HepG2 (cell line): ENCODE results near the gene FETUB. TPM values are rescaled to one million over a fixed set of nuclear protein-coding genes. Genes with fewer than 3 reads are reported as not detected.

ENCODE experiments used
- AKNA ChIP-seq: sonication (generic); formaldehyde crosslinking; IDR thresholded peaks from 2 replicates; pipeline ENCODE4 v1.4.0; 2020; ENCODE audit warnings: missing genetic modification reagents, borderline replicate concordance
- ARNT2 ChIP-seq: sonication (generic); formaldehyde crosslinking; IDR thresholded peaks from 2 replicates; pipeline ENCODE4 v1.8.0; 2022; ENCODE audit warnings: mild to moderate bottlenecking, low read depth, missing genetic modification reagents, moderate library complexity
- BORCS8-MEF2B ChIP-seq: sonication (generic); formaldehyde crosslinking; IDR thresholded peaks from 2 replicates; pipeline ENCODE4 v1.8.0; 2022; ENCODE audit warnings: mild to moderate bottlenecking, missing genetic modification reagents
- FOXO1 ChIP-seq: sonication (generic); formaldehyde crosslinking; IDR thresholded peaks from 2 replicates; pipeline ENCODE4 v1.4.0; 2020; ENCODE audit warnings: missing genetic modification reagents
- GLI4 ChIP-seq: sonication (generic); formaldehyde crosslinking; IDR thresholded peaks from 2 replicates; pipeline ENCODE4 v1.5.1; 2020; ENCODE audit warnings: missing genetic modification reagents, mild to moderate bottlenecking, moderate library complexity, borderline replicate concordance
- MIXL1 ChIP-seq: IDR thresholded peaks from 2 replicates; pipeline ENCODE4 v1.6.1; 2016
- NFE2L2 ChIP-seq: fragments of 150-350 bp; IDR thresholded peaks from 2 replicates; pipeline ENCODE4 v1.6.1; 2014; ENCODE audit warnings: low read length
- NFYC ChIP-seq: IDR thresholded peaks from 2 replicates; pipeline ENCODE4 v1.6.1; 2016; ENCODE audit warnings: missing genetic modification reagents, missing compliant biosample characterization
- PHF5A ChIP-seq: IDR thresholded peaks from one replicate; pipeline ENCODE4 v1.6.1; 2018; ENCODE audit warnings: low read depth, missing genetic modification reagents; ENCODE audit not compliant: unreplicated experiment
- SKI ChIP-seq: fragments of 450-650 bp; IDR thresholded peaks from one replicate; pipeline ENCODE4 v1.6.1; 2018; ENCODE audit warnings: mild to moderate bottlenecking; ENCODE audit not compliant: partially characterized antibody
- THAP11 ChIP-seq: IDR thresholded peaks from 2 replicates; pipeline ENCODE4 v1.6.1; 2016; ENCODE audit warnings: missing biosample characterization, missing genetic modification reagents
- YEATS2 ChIP-seq: sonication (generic); formaldehyde crosslinking; IDR thresholded peaks from 2 replicates; pipeline ENCODE4 v1.4.0; 2020; ENCODE audit warnings: missing genetic modification reagents, borderline replicate concordance
- ZNF160 ChIP-seq: sonication (generic); formaldehyde crosslinking; IDR thresholded peaks from 2 replicates; pipeline ENCODE4 v1.8.0; 2022; ENCODE audit warnings: mild to moderate bottlenecking, inconsistent platforms, missing genetic modification reagents
- ZNF432 ChIP-seq: sonication (generic); formaldehyde crosslinking; IDR thresholded peaks from 2 replicates; pipeline ENCODE4 v1.5.0; 2020; ENCODE audit warnings: missing genetic modification reagents, mild to moderate bottlenecking, borderline replicate concordance
- ZNF652 ChIP-seq: IDR thresholded peaks from 2 replicates; pipeline ENCODE4 v1.6.1; 2016; ENCODE audit warnings: low read depth, borderline replicate concordance
- ZNF703 ChIP-seq: sonication (generic); formaldehyde crosslinking; IDR thresholded peaks from 2 replicates; pipeline ENCODE4 v1.5.1; 2020; ENCODE audit warnings: missing genetic modification reagents, mild to moderate bottlenecking, moderate library complexity, borderline replicate concordance
- ZNF776 ChIP-seq: sonication (generic); formaldehyde crosslinking; IDR thresholded peaks from 2 replicates; pipeline ENCODE4 v1.4.0; 2020; ENCODE audit warnings: mild to moderate bottlenecking, missing genetic modification reagents
- ZSCAN20 ChIP-seq: sonication (generic); formaldehyde crosslinking; IDR thresholded peaks from 2 replicates; pipeline ENCODE4 v1.4.0; 2020; ENCODE audit warnings: missing genetic modification reagents, mild to moderate bottlenecking, borderline replicate concordance
- polyA plus RNA-seq, 8 experiments: library from polyadenylated mRNA; depleted of rRNA in 3 of 8; stranded (reverse) in 7 of 8; unstranded in 1 of 8; fragments of >200 nt; fragmentation: Illumina TruSeq in 4 of 8; extraction: Trizol in 4 of 8; gene quantifications; 2 replicates each; pipeline versions ENCODE4 v1.2.1 to v1.2.3, GENCODE V29; 2011 to 2016; ENCODE audit warnings: low read depth in 4 of 8, missing spikeins in 1 of 8, mixed read lengths in 1 of 8; ENCODE audit not compliant: insufficient read depth in 1 of 8
- total RNA-seq, 5 experiments: library from RNA; depleted of rRNA; stranded (reverse); fragments of >200 nt; fragmentation: Illumina TruSeq; extraction: Trizol; gene quantifications; 2 replicates each; pipeline ENCODE4 v1.2.3, GENCODE V29; 2016; ENCODE audit warnings: low read depth in 1 of 5
- TF ChIP-seq, protein P1 (sequence below): sonication (generic); formaldehyde crosslinking; IDR thresholded peaks from 2 replicates; pipeline ENCODE4 v1.4.0; 2020; ENCODE audit warnings: missing genetic modification reagents
- TF ChIP-seq, protein P2 (sequence below): sonication (generic); formaldehyde crosslinking; IDR thresholded peaks from 2 replicates; pipeline ENCODE4 v1.4.0; 2020; ENCODE audit warnings: missing genetic modification reagents, borderline replicate concordance

Gene FETUB
- total and polyA plus RNA-seq, 2 of the 13 experiments (the other 11 are each of a cell fraction or from before 2014, with no cell fraction given), result 2.1 to 4.4 TPM

- TF ChIP-seq, protein P1, sequence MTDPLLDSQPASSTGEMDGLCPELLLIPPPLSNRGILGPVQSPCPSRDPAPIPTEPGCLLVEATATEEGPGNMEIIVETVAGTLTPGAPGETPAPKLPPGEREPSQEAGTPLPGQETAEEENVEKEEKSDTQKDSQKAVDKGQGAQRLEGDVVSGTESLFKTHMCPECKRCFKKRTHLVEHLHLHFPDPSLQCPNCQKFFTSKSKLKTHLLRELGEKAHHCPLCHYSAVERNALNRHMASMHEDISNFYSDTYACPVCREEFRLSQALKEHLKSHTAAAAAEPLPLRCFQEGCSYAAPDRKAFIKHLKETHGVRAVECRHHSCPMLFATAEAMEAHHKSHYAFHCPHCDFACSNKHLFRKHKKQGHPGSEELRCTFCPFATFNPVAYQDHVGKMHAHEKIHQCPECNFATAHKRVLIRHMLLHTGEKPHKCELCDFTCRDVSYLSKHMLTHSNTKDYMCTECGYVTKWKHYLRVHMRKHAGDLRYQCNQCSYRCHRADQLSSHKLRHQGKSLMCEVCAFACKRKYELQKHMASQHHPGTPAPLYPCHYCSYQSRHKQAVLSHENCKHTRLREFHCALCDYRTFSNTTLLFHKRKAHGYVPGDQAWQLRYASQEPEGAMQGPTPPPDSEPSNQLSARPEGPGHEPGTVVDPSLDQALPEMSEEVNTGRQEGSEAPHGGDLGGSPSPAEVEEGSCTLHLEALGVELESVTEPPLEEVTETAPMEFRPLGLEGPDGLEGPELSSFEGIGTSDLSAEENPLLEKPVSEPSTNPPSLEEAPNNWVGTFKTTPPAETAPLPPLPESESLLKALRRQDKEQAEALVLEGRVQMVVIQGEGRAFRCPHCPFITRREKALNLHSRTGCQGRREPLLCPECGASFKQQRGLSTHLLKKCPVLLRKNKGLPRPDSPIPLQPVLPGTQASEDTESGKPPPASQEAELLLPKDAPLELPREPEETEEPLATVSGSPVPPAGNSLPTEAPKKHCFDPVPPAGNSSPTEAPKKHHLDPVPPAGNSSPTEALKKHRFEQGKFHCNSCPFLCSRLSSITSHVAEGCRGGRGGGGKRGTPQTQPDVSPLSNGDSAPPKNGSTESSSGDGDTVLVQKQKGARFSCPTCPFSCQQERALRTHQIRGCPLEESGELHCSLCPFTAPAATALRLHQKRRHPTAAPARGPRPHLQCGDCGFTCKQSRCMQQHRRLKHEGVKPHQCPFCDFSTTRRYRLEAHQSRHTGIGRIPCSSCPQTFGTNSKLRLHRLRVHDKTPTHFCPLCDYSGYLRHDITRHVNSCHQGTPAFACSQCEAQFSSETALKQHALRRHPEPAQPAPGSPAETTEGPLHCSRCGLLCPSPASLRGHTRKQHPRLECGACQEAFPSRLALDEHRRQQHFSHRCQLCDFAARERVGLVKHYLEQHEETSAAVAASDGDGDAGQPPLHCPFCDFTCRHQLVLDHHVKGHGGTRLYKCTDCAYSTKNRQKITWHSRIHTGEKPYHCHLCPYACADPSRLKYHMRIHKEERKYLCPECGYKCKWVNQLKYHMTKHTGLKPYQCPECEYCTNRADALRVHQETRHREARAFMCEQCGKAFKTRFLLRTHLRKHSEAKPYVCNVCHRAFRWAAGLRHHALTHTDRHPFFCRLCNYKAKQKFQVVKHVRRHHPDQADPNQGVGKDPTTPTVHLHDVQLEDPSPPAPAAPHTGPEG (CRISPR knock-in tag), result 0 out of 2 replicates have a peak, but pooled peaks have one; percentile 28
- TF ChIP-seq BORCS8-MEF2B (CRISPR knock-in tag), result no peak
- TF ChIP-seq PHF5A, result no peak
- TF ChIP-seq NFYC (CRISPR knock-in tag), result no peak
- TF ChIP-seq ZNF776 (CRISPR knock-in tag), result no peak
- TF ChIP-seq SKI, result no peak
- TF ChIP-seq, protein P2, sequence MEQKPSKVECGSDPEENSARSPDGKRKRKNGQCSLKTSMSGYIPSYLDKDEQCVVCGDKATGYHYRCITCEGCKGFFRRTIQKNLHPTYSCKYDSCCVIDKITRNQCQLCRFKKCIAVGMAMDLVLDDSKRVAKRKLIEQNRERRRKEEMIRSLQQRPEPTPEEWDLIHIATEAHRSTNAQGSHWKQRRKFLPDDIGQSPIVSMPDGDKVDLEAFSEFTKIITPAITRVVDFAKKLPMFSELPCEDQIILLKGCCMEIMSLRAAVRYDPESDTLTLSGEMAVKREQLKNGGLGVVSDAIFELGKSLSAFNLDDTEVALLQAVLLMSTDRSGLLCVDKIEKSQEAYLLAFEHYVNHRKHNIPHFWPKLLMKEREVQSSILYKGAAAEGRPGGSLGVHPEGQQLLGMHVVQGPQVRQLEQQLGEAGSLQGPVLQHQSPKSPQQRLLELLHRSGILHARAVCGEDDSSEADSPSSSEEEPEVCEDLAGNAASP (CRISPR knock-in tag), result 0 out of 2 replicates have a peak, but pooled peaks have one; percentile 5
- no peak for TF ChIP-seq ZSCAN20 (CRISPR knock-in tag)
- no peak for TF ChIP-seq THAP11 (CRISPR knock-in tag)
- 0 out of 2 replicates have a peak, but pooled peaks have one; percentile 12 for TF ChIP-seq ZNF652 (CRISPR knock-in tag)
- 0 out of 2 replicates have a peak, but pooled peaks have one; percentile 23 for TF ChIP-seq YEATS2
- TF ChIP-seq AKNA (CRISPR knock-in tag), result 0 out of 2 replicates have a peak, but pooled peaks have one; percentile 40
- no peak for TF ChIP-seq FOXO1 (CRISPR knock-in tag)
- no peak for TF ChIP-seq ZNF432
- no peak for TF ChIP-seq GLI4 (CRISPR knock-in tag)
- no peak for TF ChIP-seq ARNT2 (CRISPR knock-in tag)
- 0 out of 2 replicates have a peak, but pooled peaks have one; percentile 31 for TF ChIP-seq ZNF703 (CRISPR knock-in tag)
- no peak for TF ChIP-seq NFE2L2
- peak; percentile 46 for TF ChIP-seq MIXL1
- TF ChIP-seq ZNF160, result peak; percentile 15; the same call in 1 of the 2 replicates
These were observed 26.0 kb upstream of the FETUB start (continued) for GRCh38 chr3:186614266-186614596.
